NCI-H345 treated with DMSO at 0.1 percent for 48 hours (cell line): ENCODE measurements around the gene PPP1R27.

ENCODE experiments used
- DNase-seq: peaks from one replicate; lab custom pipeline; 2025; ENCODE audit not compliant: unreplicated experiment; lab: John Stamatoyannopoulos, UW

Gene PPP1R27

GRCh38 chr17:81863123-81863675, 28.3 kb upstream of the PPP1R27 start:
- no peak for DNase-seq

GRCh38 chr17:81860756-81861568, 26.1 kb upstream of the PPP1R27 start:
- peak; percentile 100 for DNase-seq

GRCh38 chr17:81859906-81860755, 25.3 kb upstream of the PPP1R27 start, which contains the start of gene P4HB:
Gene P4HB (minus strand): TSS chr17:81860535. CDS start chr17:81860471, 64 bp downstream.
- no peak for DNase-seq

- no peak for DNase-seq
These were observed 24.4 kb upstream of the PPP1R27 start for GRCh38 chr17:81858967-81859905.

- no peak for DNase-seq
These were observed 23.5 kb upstream of the PPP1R27 start for GRCh38 chr17:81858170-81858966.

- DNase-seq = no peak
These were observed 20.3 kb upstream of the PPP1R27 start for GRCh38 chr17:81854974-81855774.

GRCh38 chr17:81852237-81852636, 17.4 kb upstream of the PPP1R27 start:
- DNase-seq = no peak

GRCh38 chr17:81851423-81851822, 16.6 kb upstream of the PPP1R27 start:
- no peak for DNase-seq

GRCh38 chr17:81849457-81849856, 14.6 kb upstream of the PPP1R27 start:
- no peak for DNase-seq

GRCh38 chr17:81846743-81847689, 12.2 kb upstream of the PPP1R27 start:
- no peak for DNase-seq

- DNase-seq = no peak
These were observed 11.3 kb upstream of the PPP1R27 start for GRCh38 chr17:81845881-81846742.

GRCh38 chr17:81845361-81845760, 10.5 kb upstream of the PPP1R27 start:
- no peak for DNase-seq

- DNase-seq = no peak
These were observed 10.0 kb upstream of the PPP1R27 start for GRCh38 chr17:81844887-81845286.

GRCh38 chr17:81844327-81844851, 9.5 kb upstream of the PPP1R27 start:
- DNase-seq = no peak

- no peak for DNase-seq
These were observed 9.0 kb upstream of the PPP1R27 start for GRCh38 chr17:81843713-81844326.
